GM18526 (cell line): Measurements from ENCODE around the gene RINL.

ENCODE experiments used
- POLR2A ChIP-seq: IDR thresholded peaks from 3 replicates; pipeline ENCODE4 v1.6.1; 2011; ENCODE audit not compliant: insufficient read length; ENCODE audit errors: extremely low read depth

The RINL gene

GRCh38 chr19:38848299-38849146 is 29.6 kb downstream of the RINL start:
- TF ChIP-seq POLR2A, result no peak

DNA sequence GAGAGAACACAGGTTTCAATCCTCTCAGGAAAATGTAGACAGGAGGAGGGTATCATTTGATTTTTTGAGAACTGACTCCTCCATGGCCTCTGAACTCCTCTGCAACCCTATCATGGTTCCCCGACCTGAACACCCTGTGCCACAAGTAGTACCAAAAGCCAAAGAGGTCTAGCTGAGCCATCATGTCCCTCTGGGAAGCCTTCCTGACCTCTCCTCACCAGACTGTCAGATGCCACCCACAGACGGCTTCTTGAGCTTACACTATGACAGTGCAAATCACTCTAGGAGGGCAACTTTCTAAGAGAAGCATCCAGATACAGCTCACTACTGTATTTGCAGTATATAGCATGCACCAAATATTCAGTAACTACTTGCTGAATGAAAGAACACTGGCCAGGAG is 32.0 kb downstream of the RINL start:
- no peak for TF ChIP-seq POLR2A

GRCh38 chr19:38845374-38846024 is 32.6 kb downstream of the RINL start:
- TF ChIP-seq POLR2A, result no peak

GRCh38 chr19:38844093-38844686 is 33.9 kb downstream of the RINL start:
- no peak for TF ChIP-seq POLR2A

DNA sequence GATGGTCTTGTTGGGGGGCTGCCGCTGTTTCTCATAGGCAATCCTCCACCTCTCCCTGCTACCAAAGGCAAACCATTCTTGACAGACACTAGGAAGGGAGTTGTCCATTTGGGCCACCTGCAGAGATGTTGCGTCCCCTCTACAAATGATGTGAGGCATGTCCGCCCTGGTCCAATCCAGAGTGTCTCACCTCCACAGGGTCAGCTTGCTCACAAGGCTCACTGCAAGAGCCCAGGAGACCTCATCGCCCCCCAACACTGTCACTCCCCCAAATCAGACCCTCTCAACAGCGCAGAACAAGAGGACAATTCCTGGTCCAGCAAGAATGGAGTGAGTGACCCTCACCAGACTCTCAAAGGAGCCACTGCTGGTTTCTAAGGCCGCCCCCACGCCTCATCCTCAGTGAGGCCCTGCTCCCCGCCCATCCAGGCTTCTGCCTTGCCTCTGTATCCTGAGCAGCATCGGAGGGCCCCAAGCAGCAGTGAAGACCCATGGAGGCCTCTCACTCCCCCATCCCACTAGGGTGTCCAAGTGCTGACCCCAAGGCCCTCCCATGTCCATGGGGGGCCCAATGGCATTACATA is 34.8 kb downstream of the RINL start:
- no peak for TF ChIP-seq POLR2A

DNA sequence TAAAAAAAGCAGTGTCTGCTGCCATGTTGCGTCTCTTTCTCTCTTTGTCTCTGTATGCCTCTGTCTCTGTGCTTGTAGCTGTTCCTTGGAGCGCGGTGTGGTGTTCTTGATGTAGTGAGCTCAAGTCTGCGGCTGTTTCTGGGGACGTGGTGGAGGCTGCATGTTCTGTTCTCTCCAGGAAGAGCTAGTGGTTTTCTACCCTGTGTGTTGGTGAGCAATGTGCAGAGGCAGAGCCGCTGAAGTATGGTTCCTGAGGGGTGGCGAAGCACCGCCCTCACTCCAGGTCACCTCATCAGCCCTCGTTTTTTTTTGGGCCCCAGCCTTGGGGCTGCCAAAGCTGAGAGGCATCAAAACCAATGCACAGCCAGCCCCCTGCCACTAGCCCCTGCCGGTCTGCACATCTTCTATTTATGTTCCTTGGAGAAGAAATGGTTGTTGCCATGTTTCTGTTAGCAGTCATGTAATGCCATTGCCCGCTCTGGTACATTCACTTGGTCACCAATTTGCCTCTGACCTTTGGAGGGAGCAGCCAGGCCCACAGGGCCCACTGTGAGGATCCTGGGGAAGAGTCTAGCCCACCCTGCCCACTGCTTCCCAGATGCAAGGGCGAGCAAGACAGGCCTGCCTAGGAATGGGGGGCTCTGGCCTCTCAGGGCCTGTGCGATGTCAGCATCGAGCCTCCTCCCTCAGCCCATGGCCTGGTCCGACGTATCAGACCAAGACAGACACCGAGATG is 35.5 kb downstream of the RINL start:
- no peak for TF ChIP-seq POLR2A

DNA sequence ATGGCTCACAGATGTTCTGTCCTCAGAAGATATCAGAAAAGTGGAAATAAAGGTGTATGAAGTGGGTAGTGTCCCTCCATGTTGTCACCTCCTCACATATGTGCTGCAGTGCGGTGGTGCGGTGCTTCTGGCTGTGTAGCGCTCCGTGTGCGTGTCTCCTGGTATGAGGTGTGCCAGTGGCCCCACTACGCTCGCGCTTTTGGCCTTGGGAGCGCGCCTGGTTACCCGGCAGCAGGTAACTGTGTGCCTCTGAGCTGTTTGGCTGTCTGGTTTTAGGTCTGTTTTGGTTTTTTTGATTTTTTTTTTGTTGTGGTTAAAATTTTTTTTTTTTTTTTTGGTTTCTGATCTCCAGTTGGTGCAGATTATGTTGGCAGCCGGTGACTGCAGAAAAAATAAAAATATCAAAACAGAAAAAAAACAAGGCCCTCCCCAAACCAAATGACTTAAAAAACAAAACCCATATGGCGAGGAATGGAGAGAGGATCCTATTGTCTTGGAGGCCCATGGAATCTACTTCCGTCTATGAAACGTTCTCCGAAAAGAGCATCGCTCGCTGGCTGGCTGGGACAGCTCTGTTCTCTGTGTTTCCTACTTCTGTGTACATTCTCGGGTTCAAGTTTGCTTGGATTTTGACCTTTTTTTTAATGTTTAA is 36.2 kb downstream of the RINL start:
- TF ChIP-seq POLR2A, result no peak

DNA sequence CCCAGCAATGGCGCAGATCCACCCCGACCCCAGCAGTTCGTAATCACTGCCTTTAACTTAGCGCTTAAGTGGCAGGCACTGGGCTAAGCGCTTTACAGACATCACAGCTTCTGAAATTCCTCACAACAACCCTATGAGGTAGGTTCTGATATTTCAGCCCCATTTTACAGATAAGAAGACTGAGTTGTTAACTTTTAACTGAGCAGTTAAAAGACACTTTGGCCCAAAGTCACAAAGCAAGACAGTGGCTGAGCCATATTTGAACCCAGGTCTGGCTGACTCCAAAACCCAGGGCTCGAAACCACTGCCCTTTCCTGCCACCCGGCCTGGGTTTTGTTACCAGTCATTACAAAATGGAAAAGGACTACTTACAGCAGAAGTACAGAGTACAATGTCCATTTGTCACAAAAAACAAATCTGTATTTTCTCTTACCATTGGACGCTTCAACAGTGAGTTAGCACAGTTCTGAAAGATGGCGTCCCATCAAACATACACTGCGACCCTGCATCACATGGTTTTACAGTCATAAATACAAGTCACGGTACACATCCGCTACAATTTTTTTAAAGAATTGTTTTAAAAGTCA is 36.8 kb downstream of the RINL start:
- TF ChIP-seq POLR2A, result no peak

DNA sequence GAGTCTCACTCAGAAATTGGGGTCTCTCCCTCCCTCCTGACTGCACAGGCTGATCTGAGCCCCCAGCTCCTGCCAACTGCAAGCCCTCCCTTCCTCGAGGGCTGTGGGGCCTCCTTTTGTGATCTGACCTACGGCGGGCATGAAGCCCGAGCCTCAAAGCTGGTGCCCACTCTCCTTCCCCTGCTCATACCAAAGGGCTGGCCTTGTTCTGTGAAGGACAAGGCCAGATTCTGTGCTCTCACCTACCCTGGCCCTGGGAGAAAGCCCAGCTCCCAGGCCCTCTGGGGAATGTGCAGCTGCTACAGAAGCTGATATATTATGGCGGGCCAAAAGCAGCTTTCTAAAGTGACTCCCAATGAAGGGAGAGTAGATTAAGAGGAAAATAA is 37.5 kb downstream of the RINL start:
- TF ChIP-seq POLR2A, result no peak

- TF ChIP-seq POLR2A, result no peak
Observed at GRCh38 chr19:38839816-38840582, 38.1 kb downstream of the RINL start.

GRCh38 chr19:38838986-38839761 is 38.9 kb downstream of the RINL start:
- no peak for TF ChIP-seq POLR2A

GRCh38 chr19:38838208-38838985 is 39.7 kb downstream of the RINL start:
- TF ChIP-seq POLR2A, result no peak
